ENCODE results near the gene TOMM34.

- no peak for TF ChIP-seq CTCF (conservative IDR thresholded peaks at IDR 0.05; ENCODE audit: low read length)
- TF ChIP-seq EZH2phosphoT487 (IDR thresholded peaks at IDR 0.05; ENCODE audit: borderline replicate concordance): no peak
Measured at GRCh38 chr20:44936510-44936909, 23.7 kb downstream of the TOMM34 start.

Measured in Loucy (cell line).